ENCODE data around the gene PRICKLE4. TPM values are rescaled to one million over a fixed set of nuclear protein-coding genes. Genes with fewer than 3 reads are reported as not detected.

Gene PRICKLE4
- polyA plus RNA-seq, 1 donor from 2014 or later = 1.3 TPM

GRCh38 chr6:41786451-41787218, 6.1 kb downstream of the PRICKLE4 start:
- Histone ChIP-seq H3K27ac (ENCODE audit: low read length) (peak overlapping the region; percentile 79), H3K4me2 (ENCODE audit: low read length) (peak overlapping the region; percentile 78), H3K27me3 (ENCODE audit: insufficient read depth, low read depth, low read length) (no peaks in the 10 kb centered on the region), H3K79me2 (replicated peaks; ENCODE audit: insufficient read depth, low read length) (peaks cover 3% of the 10 kb centered on the region), H3K9ac (ENCODE audit: low read length) (peak overlapping the region; percentile 75), H4K20me1 (ENCODE audit: insufficient read depth) (no peaks in the 10 kb centered on the region), H3K36me3 (ENCODE audit: insufficient read depth, low read length) (no peaks in the 10 kb centered on the region), H3K9me3 (ENCODE audit: low read length) (no peaks in the 10 kb centered on the region), H3K4me3 (ENCODE audit: low read length) (peak overlapping the region; percentile 76), H3K9me2 (ENCODE audit: insufficient read depth, low read length) (no peaks in the 10 kb centered on the region), H3F3A (ENCODE audit: insufficient read depth, low read length, poor library complexity, severe bottlenecking) (no peaks in the 10 kb centered on the region), H2AFZ (ENCODE audit: low read depth, low read length) (peak overlapping the region; percentile 65)
- no peak for TF ChIP-seq TAF1 (IDR thresholded peaks at IDR 0.05; ENCODE audit: low read depth)
- peak; percentile 74 for TF ChIP-seq RAD21 (conservative IDR thresholded peaks at IDR 0.05)
- TF ChIP-seq POLR2AphosphoS5 (IDR thresholded peaks at IDR 0.05) = peak; percentile 39
- TF ChIP-seq MXI1 (conservative IDR thresholded peaks at IDR 0.05; ENCODE audit: poor library complexity, severe bottlenecking) = no peak
- TF ChIP-seq CTCF (IDR thresholded peaks at IDR 0.05; ENCODE audit: poor library complexity, severe bottlenecking) = peak; percentile 86
- peak; percentile 79 for TF ChIP-seq SMC3 (conservative IDR thresholded peaks at IDR 0.05; ENCODE audit: poor library complexity)
- no peak for TF ChIP-seq REST (IDR thresholded peaks at IDR 0.05; ENCODE audit: borderline replicate concordance)
- TF ChIP-seq EP300 (conservative IDR thresholded peaks at IDR 0.05; ENCODE audit: poor library complexity, severe bottlenecking) = no peak
- no peak for TF ChIP-seq EZH2 (IDR thresholded peaks at IDR 0.05; ENCODE audit: borderline replicate concordance, insufficient read depth, low read length, poor library complexity, severe bottlenecking)

- Histone ChIP-seq H3K27me3 (ENCODE audit: insufficient read depth, low read depth, low read length) (no peaks in the 10 kb centered on the region), H3K79me2 (replicated peaks; ENCODE audit: insufficient read depth, low read length) (peaks cover 3% of the 10 kb centered on the region), H3K9me2 (ENCODE audit: insufficient read depth, low read length) (no peaks in the 10 kb centered on the region), H3K4me2 (ENCODE audit: low read length) (peak within 1 kb of the TSS; percentile 78), H3K36me3 (ENCODE audit: insufficient read depth, low read length) (no peaks in the 10 kb centered on the region), H2AFZ (ENCODE audit: low read depth, low read length) (peak within 1 kb of the TSS; percentile 52), H3K27ac (ENCODE audit: low read length) (peak within 1 kb of the TSS; percentile 79), H4K20me1 (ENCODE audit: insufficient read depth) (no peaks in the 10 kb centered on the region), H3K9ac (ENCODE audit: low read length) (peak within 1 kb of the TSS; percentile 75), H3F3A (ENCODE audit: insufficient read depth, low read length, poor library complexity, severe bottlenecking) (no peaks in the 10 kb centered on the region), H3K9me3 (ENCODE audit: low read length) (no peaks in the 10 kb centered on the region), H3K4me3 (ENCODE audit: low read length) (peak within 1 kb of the TSS; percentile 76)
- TF ChIP-seq TAF1 (IDR thresholded peaks at IDR 0.05; ENCODE audit: low read depth) (peak; percentile 77), POLR2AphosphoS5 (IDR thresholded peaks at IDR 0.05) (peak; percentile 83), CTCF (IDR thresholded peaks at IDR 0.05; ENCODE audit: poor library complexity, severe bottlenecking) (peak; percentile 98), REST (IDR thresholded peaks at IDR 0.05; ENCODE audit: borderline replicate concordance) (peak; percentile 50), EZH2 (IDR thresholded peaks at IDR 0.05; ENCODE audit: borderline replicate concordance, insufficient read depth, low read length, poor library complexity, severe bottlenecking) (no peak), SMC3 (conservative IDR thresholded peaks at IDR 0.05; ENCODE audit: poor library complexity) (peak; percentile 29), RAD21 (conservative IDR thresholded peaks at IDR 0.05) (no peak), MXI1 (conservative IDR thresholded peaks at IDR 0.05; ENCODE audit: poor library complexity, severe bottlenecking) (peak; percentile 94), EP300 (conservative IDR thresholded peaks at IDR 0.05; ENCODE audit: poor library complexity, severe bottlenecking) (peak; percentile 47)
Observed at GRCh38 chr6:41787219-41787917, 6.8 kb downstream of the PRICKLE4 start, which contains the start of gene TOMM6. Gene TOMM6 (plus strand): TSS chr6:41787694. CDS start chr6:41787698, 4 bp downstream.
